SJCRH30 (cell line): ENCODE measurements around the gene NKG7. TPM values are rescaled to one million over a fixed set of nuclear protein-coding genes. Genes with fewer than 3 reads are reported as not detected.
"Not testable (repeated sequence)": the region's sequence is repeated elsewhere in the genome, so short reads cannot be mapped to it uniquely, and the experiment has no call there.

Source experiments
- DNase-seq, 2 experiments: peaks; one replicate each; pipeline ENCODE4 v3.0.0-alpha.2; 2015 to 2020
- H3K27ac ChIP-seq: fragments of 250-450 bp; sonication (Bioruptor Pico); 2 replicates; pipeline ENCODE4 v1.5.1; 2020; ENCODE audit warnings: mild to moderate bottlenecking, moderate library complexity
- H3K27me3 ChIP-seq: fragments of 250-450 bp; sonication (Bioruptor Pico); 2 replicates; pipeline ENCODE4 v1.5.1; 2020; ENCODE audit warnings: mild to moderate bottlenecking, moderate library complexity
- H3K36me3 ChIP-seq: fragments of 250-450 bp; sonication (Bioruptor Pico); 2 replicates; pipeline ENCODE4 v1.5.1; 2020; ENCODE audit warnings: mild to moderate bottlenecking, moderate library complexity
- H3K4me1 ChIP-seq: fragments of 250-450 bp; sonication (Bioruptor Pico); 2 replicates; pipeline ENCODE4 v1.5.1; 2020; ENCODE audit warnings: mild to moderate bottlenecking, moderate library complexity
- H3K4me3 ChIP-seq: fragments of 250-450 bp; sonication (Bioruptor Pico); 2 replicates; pipeline ENCODE4 v1.5.1; 2020; ENCODE audit warnings: mild to moderate bottlenecking, moderate library complexity
- H3K9me3 ChIP-seq: fragments of 250-450 bp; sonication (Bioruptor Pico); replicated peaks from 2 replicates; pipeline ENCODE4 v1.5.1; 2020; ENCODE audit warnings: mild to moderate bottlenecking, moderate library complexity
- total RNA-seq: library from RNA; depleted of rRNA; stranded (reverse); fragments of >200 nt; shearing (Covaris generic); gene quantifications from 2 replicates; pipeline ENCODE4 v1.2.3, GENCODE V29; 2014

The NKG7 gene
- total RNA-seq, 1 experiment from 2014 or later = not detected

GRCh38 chr19:51398096-51398704, 25.7 kb upstream of the NKG7 start:
- H3K36me3 ChIP-seq = no peaks in the 10 kb centered on the region
- no peak overlapping the region for H3K4me3 ChIP-seq
- H3K4me1 ChIP-seq = no peaks in the 10 kb centered on the region
- H3K27me3 ChIP-seq = no peaks in the 10 kb centered on the region
- no peak overlapping the region for H3K27ac ChIP-seq
- no peaks in the 10 kb centered on the region for H3K9me3 ChIP-seq
- peak in 1 of 2 experiments; percentile 28 for DNase-seq

DNA sequence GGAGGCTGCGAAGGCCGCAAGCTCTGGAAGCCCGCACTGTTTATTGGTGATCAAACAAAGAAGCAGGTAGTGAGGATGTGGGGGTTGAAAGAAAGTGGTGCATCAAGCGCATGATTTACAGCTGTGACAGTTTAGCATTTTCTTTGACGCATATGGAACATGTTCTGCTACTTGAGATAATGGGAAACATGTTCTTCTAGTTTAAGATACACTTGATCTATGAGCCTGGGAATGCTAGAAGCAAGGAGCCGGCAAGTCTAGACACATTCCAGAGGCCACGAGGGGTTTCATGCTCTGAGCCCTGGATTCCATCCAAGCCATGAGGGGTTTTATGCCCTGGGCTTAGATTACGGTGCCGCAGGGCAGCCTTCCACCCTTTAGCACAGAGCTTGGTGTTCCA, 25.0 kb upstream of the NKG7 start:
- not testable (repeated sequence) for H3K36me3 ChIP-seq, H3K27ac ChIP-seq, H3K4me3 ChIP-seq, DNase-seq, H3K27me3 ChIP-seq, H3K9me3 ChIP-seq, H3K4me1 ChIP-seq

GRCh38 chr19:51396175-51396574, 23.7 kb upstream of the NKG7 start:
- no peaks in the 10 kb centered on the region for H3K27me3 ChIP-seq

GRCh38 chr19:51394050-51394836, 21.8 kb upstream of the NKG7 start:
- Histone ChIP-seq H3K27me3 (no peaks in the 10 kb centered on the region), H3K36me3 (no peaks in the 10 kb centered on the region), H3K4me3 (peak overlapping the region; percentile 63), H3K9me3 (no peaks in the 10 kb centered on the region), H3K4me1 (no peaks in the 10 kb centered on the region), H3K27ac (peak overlapping the region; percentile 55)
- DNase-seq = peak; percentile 92 to 96

More at GRCh38 chr19:51396175-51396574, 23.7 kb upstream of the NKG7 start:
- Histone ChIP-seq H3K27ac (no peak overlapping the region), H3K36me3 (no peaks in the 10 kb centered on the region), H3K4me3 (no peak overlapping the region), H3K9me3 (no peaks in the 10 kb centered on the region), H3K4me1 (no peaks in the 10 kb centered on the region)
- DNase-seq = no peak

GRCh38 chr19:51392701-51393100, 20.2 kb upstream of the NKG7 start:
- no peak for DNase-seq
- H3K27me3 ChIP-seq = no peaks in the 10 kb centered on the region
- H3K9me3 ChIP-seq = no peaks in the 10 kb centered on the region
- no peaks in the 10 kb centered on the region for H3K36me3 ChIP-seq
- no peak overlapping the region for H3K4me3 ChIP-seq
- no peaks in the 10 kb centered on the region for H3K4me1 ChIP-seq
- H3K27ac ChIP-seq = no peak overlapping the region

DNA sequence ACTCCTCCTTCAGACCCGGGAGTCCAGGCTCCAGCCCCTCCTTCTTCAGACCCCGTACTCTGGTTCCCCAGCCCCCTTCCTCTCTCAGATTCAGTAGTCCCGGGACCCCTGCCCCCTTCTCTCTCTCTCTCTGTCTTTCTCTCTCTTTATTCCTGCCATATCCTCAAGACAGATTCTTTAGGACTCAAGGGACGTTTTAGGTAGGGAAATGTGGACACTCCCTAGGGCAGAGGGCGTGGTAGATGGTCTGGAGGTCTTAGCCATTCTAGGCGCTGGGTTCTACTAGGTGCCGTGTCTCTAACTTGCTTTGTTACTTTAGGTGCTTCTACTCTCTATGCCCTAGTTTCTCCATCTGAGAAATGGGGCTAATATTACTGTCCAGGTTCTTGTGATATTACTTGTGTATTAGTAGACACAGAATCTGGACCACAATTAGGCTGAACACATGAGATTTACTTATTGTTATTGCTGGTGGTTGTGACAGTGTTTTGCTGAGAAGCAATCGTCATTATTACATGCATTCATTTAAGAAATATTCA, 18.7 kb upstream of the NKG7 start:
- Histone ChIP-seq H3K9me3 (no peaks in the 10 kb centered on the region), H3K27ac (no peak overlapping the region), H3K36me3 (no peaks in the 10 kb centered on the region), H3K4me1 (no peaks in the 10 kb centered on the region), H3K27me3 (no peaks in the 10 kb centered on the region), H3K4me3 (no peak overlapping the region)
- DNase-seq = no peak

GRCh38 chr19:51389143-51389542, 16.7 kb upstream of the NKG7 start:
- no peaks in the 10 kb centered on the region for H3K9me3 ChIP-seq
- DNase-seq = no peak
- H3K27ac ChIP-seq = no peak overlapping the region
- H3K4me1 ChIP-seq = no peaks in the 10 kb centered on the region
- no peaks in the 10 kb centered on the region for H3K36me3 ChIP-seq
- H3K27me3 ChIP-seq = no peaks in the 10 kb centered on the region
- H3K4me3 ChIP-seq = no peak overlapping the region

DNA sequence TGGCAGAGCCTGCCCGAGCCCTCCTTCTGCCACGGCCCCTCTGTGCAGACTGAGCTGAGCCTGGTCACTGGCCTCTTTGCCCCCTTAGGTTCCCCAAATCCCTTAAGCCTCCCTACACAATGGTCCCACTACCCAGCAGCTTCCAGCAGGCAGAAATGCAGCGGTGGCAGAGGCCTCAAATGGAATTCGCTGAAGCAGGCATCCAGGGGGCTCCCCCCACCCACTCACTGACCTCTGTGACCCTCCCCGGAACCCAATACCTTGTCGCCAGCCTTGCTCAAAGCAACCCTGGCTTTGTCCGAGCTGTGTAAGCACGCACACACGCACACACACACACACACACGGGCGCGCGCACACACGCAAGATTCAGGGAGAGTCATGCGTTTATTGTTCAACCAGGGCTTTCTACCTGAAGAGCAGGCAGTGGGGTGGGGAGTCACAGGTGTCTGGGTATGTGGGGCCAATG, 15.5 kb upstream of the NKG7 start, which contains the start of gene LIM2:
Gene LIM2, minus strand, starts transcription at position 51 of the 466 bp plus-strand sequence. CDS start 531 bp downstream, outside the sequence.
- Histone ChIP-seq H3K27me3 (no peaks in the 10 kb centered on the region), H3K4me3 (no peak within 1 kb of the TSS), H3K9me3 (no peaks in the 10 kb centered on the region), H3K4me1 (no peaks in the 10 kb centered on the region), H3K36me3 (no peaks in the 10 kb centered on the region), H3K27ac (no peak within 1 kb of the TSS)
- DNase-seq = no peak

DNA sequence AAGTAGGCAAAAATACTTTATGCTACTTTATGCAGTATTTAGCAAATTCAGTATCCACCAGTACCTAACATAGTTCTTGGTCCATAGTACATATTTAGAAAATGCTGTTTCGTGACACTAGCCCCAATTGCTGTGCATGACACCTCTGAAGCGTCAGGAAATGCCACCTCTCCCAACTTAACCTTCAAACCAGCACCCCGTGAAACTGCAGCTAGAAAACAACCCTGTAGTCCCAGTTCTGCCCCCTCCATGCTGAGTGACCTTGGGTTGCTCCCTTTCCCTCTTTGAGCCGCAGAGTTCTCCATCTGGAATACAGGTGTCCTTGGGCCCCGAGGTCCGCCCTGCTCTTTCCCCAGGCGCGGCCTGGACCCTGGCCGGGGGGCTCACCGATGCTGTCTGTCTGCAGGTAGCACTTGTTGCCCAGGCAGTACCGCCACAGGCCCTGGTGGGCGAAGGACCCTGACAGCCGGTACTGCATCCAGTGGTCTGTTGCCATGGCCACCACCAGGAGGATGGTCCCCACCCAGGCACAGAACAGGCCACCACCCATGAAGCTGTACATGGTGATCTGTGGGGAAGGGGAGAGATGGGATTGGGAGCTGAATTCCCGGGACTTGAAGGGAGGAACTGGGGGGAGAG, 14.5 kb upstream of the NKG7 start:
- Histone ChIP-seq H3K4me1 (no peaks in the 10 kb centered on the region), H3K9me3 (no peaks in the 10 kb centered on the region), H3K36me3 (no peaks in the 10 kb centered on the region), H3K27ac (no peak overlapping the region), H3K27me3 (no peaks in the 10 kb centered on the region), H3K4me3 (no peak overlapping the region)
- DNase-seq = no peak

DNA sequence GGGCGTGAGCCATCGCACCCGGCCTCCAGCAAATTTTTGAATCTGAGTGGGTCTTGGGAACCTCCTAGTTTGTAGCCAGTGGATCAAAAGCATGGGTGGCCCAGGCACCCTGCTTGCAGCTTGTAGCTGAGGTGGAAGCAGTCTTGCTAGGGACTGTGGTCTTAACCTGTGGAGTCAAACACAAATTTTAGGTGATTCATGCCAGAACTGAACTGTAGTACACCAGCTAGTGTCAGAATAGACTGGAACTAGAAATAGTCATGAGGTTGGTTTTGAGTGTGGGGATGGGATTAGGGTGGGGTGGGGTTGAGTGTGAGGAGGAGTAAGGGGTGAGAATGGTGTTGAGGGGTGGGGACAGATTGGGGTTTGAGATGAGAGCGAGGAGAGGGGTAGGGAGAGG, 9.6 kb upstream of the NKG7 start:
- Histone ChIP-seq H3K4me1 (no peaks in the 10 kb centered on the region), H3K36me3 (no peaks in the 10 kb centered on the region), H3K27ac (no peak overlapping the region), H3K9me3 (no peaks in the 10 kb centered on the region), H3K4me3 (no peak overlapping the region), H3K27me3 (no peaks in the 10 kb centered on the region)
- DNase-seq = no peak

DNA sequence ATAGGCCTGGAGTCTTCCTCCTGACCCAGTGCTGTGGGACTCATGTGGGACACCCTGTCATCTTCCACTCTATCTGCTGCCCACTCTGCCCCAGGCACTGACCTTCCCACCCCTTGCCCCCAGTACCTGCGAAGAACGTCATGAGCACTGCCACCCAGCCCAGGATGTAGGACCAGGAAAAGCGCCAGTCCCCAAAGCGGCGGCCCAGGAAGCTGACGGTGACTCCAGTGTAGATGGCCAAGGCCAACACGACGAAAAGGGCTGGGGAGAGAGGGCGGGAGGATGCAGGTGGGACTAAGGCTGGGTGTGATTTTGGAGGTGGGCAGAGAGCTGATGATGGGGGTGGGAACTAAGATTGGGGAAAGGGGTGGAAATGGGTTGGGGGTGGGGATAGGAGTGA, 7.9 kb upstream of the NKG7 start:
- Histone ChIP-seq H3K9me3 (no peaks in the 10 kb centered on the region), H3K27me3 (no peaks in the 10 kb centered on the region), H3K4me1 (no peaks in the 10 kb centered on the region), H3K4me3 (no peak overlapping the region), H3K36me3 (no peaks in the 10 kb centered on the region), H3K27ac (no peak overlapping the region)
- no peak for DNase-seq

DNA sequence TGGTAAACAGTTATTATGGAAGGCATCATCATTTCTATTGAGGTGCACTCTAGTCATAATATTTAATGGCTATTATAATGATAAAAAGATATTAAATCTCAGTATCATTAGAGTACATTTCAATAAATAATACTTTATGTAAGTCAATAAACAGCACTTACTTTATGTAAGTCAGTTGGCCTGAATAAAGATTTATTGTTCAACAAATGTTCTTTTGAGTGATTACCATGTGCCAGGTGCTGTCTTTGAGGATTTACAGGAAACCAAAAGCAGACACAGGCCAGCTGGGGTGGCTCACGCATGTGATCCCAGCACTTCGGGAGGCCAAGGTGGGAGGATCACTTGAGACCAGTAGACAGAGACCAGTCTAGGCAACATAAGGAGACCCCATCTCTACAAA, 5.0 kb upstream of the NKG7 start:
- Histone ChIP-seq H3K9me3 (no peaks in the 10 kb centered on the region), H3K27me3 (no peaks in the 10 kb centered on the region), H3K4me3 (no peak overlapping the region), H3K36me3 (no peaks in the 10 kb centered on the region), H3K4me1 (no peaks in the 10 kb centered on the region), H3K27ac (no peak overlapping the region)
- no peak for DNase-seq

- H3K27ac ChIP-seq = no peak overlapping the region
- no peaks in the 10 kb centered on the region for H3K9me3 ChIP-seq
- no peaks in the 10 kb centered on the region for H3K36me3 ChIP-seq
- DNase-seq = no peak
- H3K27me3 ChIP-seq = no peaks in the 10 kb centered on the region
- no peaks in the 10 kb centered on the region for H3K4me1 ChIP-seq
- no peak overlapping the region for H3K4me3 ChIP-seq
These were observed 3.2 kb upstream of the NKG7 start for GRCh38 chr19:51375504-51376221.

DNA sequence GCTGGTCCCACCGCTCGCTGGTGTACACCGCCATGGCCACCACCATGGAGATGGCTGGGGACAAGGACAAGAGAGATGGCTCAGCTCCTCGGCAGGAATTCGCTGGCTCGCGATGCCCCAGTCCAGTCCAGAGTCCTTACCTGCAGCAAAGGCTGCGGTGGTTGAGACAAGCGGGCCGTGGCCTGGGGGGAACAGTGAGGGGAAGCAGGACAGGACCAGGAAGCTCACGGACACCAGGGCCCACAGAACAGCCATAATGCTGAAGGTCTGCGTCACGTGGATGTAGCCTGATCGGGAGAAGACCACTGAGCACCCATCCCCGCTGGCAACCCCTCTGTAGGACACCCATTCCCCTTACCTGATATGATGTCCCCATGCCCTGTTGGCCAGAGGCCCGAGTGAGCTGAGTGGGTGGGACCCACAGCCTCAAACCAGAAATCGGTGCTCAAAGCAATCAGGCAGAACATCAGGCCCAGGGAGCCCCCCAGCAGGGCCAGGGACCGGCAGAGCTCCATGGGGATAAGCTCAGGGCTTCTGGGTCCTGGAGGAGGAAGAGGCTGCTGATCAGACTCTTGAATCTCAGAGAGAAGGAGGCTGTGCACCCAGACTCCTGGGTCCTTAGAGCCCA, 319 bp downstream of the NKG7 start:
- no peak for DNase-seq
- Histone ChIP-seq H3K4me3 (no peak overlapping the region), H3K27ac (no peak overlapping the region), H3K27me3 (no peaks in the 10 kb centered on the region), H3K4me1 (peaks cover 7% of the 10 kb centered on the region; the same call in 1 of the 2 replicates), H3K9me3 (no peaks in the 10 kb centered on the region), H3K36me3 (no peaks in the 10 kb centered on the region)
